ENCODE measurements around the gene PCDHGB7.

- TF ChIP-seq EZH2 (IDR thresholded peaks at IDR 0.05; ENCODE audit: low read length) (no peak), CTCF (optimal IDR thresholded peaks at IDR 0.05 in 1 of 3, IDR thresholded peaks at IDR 0.05 in 1 of 3, conservative IDR thresholded peaks at IDR 0.05 in 1 of 3; ENCODE audit: extremely low read depth in 1 of 3, insufficient read depth in 2 of 3, low read length in 3 of 3) (no peak)
Measured at GRCh38 chr5:141427783-141428426, 10.4 kb downstream of the PCDHGB7 start.
